Activated T-cell treated with anti-CD3 and anti-CD28 coated beads, Interleukin-2, amount 50 U/mL, for 4 hours (primary cell): ENCODE results near the gene CNKSR1. TPM values are rescaled to one million over a fixed set of nuclear protein-coding genes. Genes with fewer than 3 reads are reported as not detected.
A peak's percentile ranks its signal among the peaks of the same experiment; 100 is the strongest.

ENCODE experiments used
- ATAC-seq, 2 donors: fragments of 200-7000 bp; cut with Tn5 transposase; one replicate each; pipeline ENCODE4 v1.10.0; 2021
- DNase-seq: peaks from one replicate; pipeline ENCODE4 v3.0.0-alpha.2; 2020
- H3K27me3 Mint-ChIP-seq: one replicate; pipeline ENCODE4 v1.8.0; 2021; ENCODE audit warnings: low read depth, mixed read lengths
- H3K36me3 Mint-ChIP-seq: one replicate; pipeline ENCODE4 v1.8.0; 2022; ENCODE audit warnings: mixed read lengths; ENCODE audit not compliant: insufficient read depth
- H3K4me1 Mint-ChIP-seq: one replicate; pipeline ENCODE4 v1.8.0; 2021; ENCODE audit warnings: low read depth, mixed read lengths
- H3K4me3 Mint-ChIP-seq: one replicate; pipeline ENCODE4 v1.8.0; 2021; ENCODE audit warnings: mild to moderate bottlenecking, moderate library complexity, mixed read lengths
- H3K9me3 Mint-ChIP-seq: one replicate; pipeline ENCODE4 v1.8.0; 2021; ENCODE audit warnings: mixed read lengths
- total RNA-seq, 3 donors: library from RNA; stranded (reverse); gene quantifications; one replicate each; pipeline ENCODE4 v1.2.1, GENCODE V29; 2021

The CNKSR1 gene
- total RNA-seq, 3 donors from 2014 or later: 4.3 to 6.1 (median 5.1) TPM

- DNase-seq (no peak), ATAC-seq (no peak)
- H3K36me3 Mint-ChIP-seq: no peaks in the 10 kb centered on the region
- H3K4me1 Mint-ChIP-seq: peaks cover 12% of the 10 kb centered on the region
- no peak overlapping the region for H3K4me3 Mint-ChIP-seq
- H3K27me3 Mint-ChIP-seq: no peaks in the 10 kb centered on the region
- no peaks in the 10 kb centered on the region for H3K9me3 Mint-ChIP-seq
Observed at GRCh38 chr1:26188477-26188876, 11.2 kb downstream of the CNKSR1 start.

- no peaks in the 10 kb centered on the region for H3K27me3 Mint-ChIP-seq
- no peak for ATAC-seq
- H3K4me1 Mint-ChIP-seq: peaks cover 16% of the 10 kb centered on the region
- H3K4me3 Mint-ChIP-seq: no peak overlapping the region
- no peak for DNase-seq
- no peaks in the 10 kb centered on the region for H3K36me3 Mint-ChIP-seq
- H3K9me3 Mint-ChIP-seq: no peaks in the 10 kb centered on the region
Observed at GRCh38 chr1:26189331-26189730, 12.0 kb downstream of the CNKSR1 start.

- DNase-seq (no peak), ATAC-seq (no peak)
- H3K27me3 Mint-ChIP-seq: no peaks in the 10 kb centered on the region
- no peaks in the 10 kb centered on the region for H3K36me3 Mint-ChIP-seq
- no peaks in the 10 kb centered on the region for H3K9me3 Mint-ChIP-seq
- H3K4me3 Mint-ChIP-seq: no peak overlapping the region
- H3K4me1 Mint-ChIP-seq: peaks cover 16% of the 10 kb centered on the region
Observed at GRCh38 chr1:26189751-26190275, 12.5 kb downstream of the CNKSR1 start.

GRCh38 chr1:26190373-26190987 lies 13.2 kb downstream of the CNKSR1 start, which contains the start of gene CATSPER4:
Gene CATSPER4, plus strand, starts transcription at chr1:26190602. Its CDS starts 26 bp downstream, at chr1:26190628.
- Mint-ChIP-seq H3K36me3 (no peaks in the 10 kb centered on the region), H3K4me1 (peaks cover 16% of the 10 kb centered on the region), H3K4me3 (no peak within 1 kb of the TSS), H3K27me3 (no peaks in the 10 kb centered on the region), H3K9me3 (no peaks in the 10 kb centered on the region)
- ATAC-seq (no peak), DNase-seq (no peak)

- ATAC-seq (peak in 1 of 2 donors; percentile 32), DNase-seq (no peak)
- no peak overlapping the region for H3K4me3 Mint-ChIP-seq
- no peaks in the 10 kb centered on the region for H3K9me3 Mint-ChIP-seq
- no peaks in the 10 kb centered on the region for H3K36me3 Mint-ChIP-seq
- no peaks in the 10 kb centered on the region for H3K27me3 Mint-ChIP-seq
- H3K4me1 Mint-ChIP-seq: peaks cover 16% of the 10 kb centered on the region
Observed at GRCh38 chr1:26191739-26192138, 14.4 kb downstream of the CNKSR1 start.

- Mint-ChIP-seq H3K9me3 (no peaks in the 10 kb centered on the region), H3K4me1 (peaks cover 25% of the 10 kb centered on the region), H3K27me3 (no peaks in the 10 kb centered on the region), H3K36me3 (no peaks in the 10 kb centered on the region), H3K4me3 (no peak overlapping the region)
- DNase-seq (no peak), ATAC-seq (no peak)
Observed at GRCh38 chr1:26195805-26196204, 18.5 kb downstream of the CNKSR1 start.

GRCh38 chr1:26197301-26197700 lies 20.0 kb downstream of the CNKSR1 start:
- Mint-ChIP-seq H3K4me1 (peaks cover 28% of the 10 kb centered on the region), H3K36me3 (no peaks in the 10 kb centered on the region), H3K27me3 (peaks cover 2% of the 10 kb centered on the region), H3K4me3 (no peak overlapping the region), H3K9me3 (no peaks in the 10 kb centered on the region)
- ATAC-seq: no peak
- no peak for DNase-seq

- Mint-ChIP-seq H3K36me3 (no peaks in the 10 kb centered on the region), H3K9me3 (no peaks in the 10 kb centered on the region), H3K4me3 (no peak overlapping the region), H3K4me1 (peaks cover 33% of the 10 kb centered on the region), H3K27me3 (peaks cover 2% of the 10 kb centered on the region)
- no peak for ATAC-seq
- no peak for DNase-seq
Observed at GRCh38 chr1:26197813-26198212, 20.5 kb downstream of the CNKSR1 start.

- Mint-ChIP-seq H3K4me1 (peaks cover 37% of the 10 kb centered on the region), H3K36me3 (no peaks in the 10 kb centered on the region), H3K9me3 (no peaks in the 10 kb centered on the region), H3K27me3 (peaks cover 2% of the 10 kb centered on the region), H3K4me3 (no peak overlapping the region)
- no peak for DNase-seq
- no peak for ATAC-seq
Observed at GRCh38 chr1:26200413-26200812, 23.1 kb downstream of the CNKSR1 start.

GRCh38 chr1:26203642-26204318 lies 26.5 kb downstream of the CNKSR1 start:
- no peak for DNase-seq

GRCh38 chr1:26210147-26210870 lies 33.0 kb downstream of the CNKSR1 start:
- H3K36me3 Mint-ChIP-seq: no peaks in the 10 kb centered on the region
- DNase-seq (no peak), ATAC-seq (no peak)
- H3K4me1 Mint-ChIP-seq: no peaks in the 10 kb centered on the region
- H3K9me3 Mint-ChIP-seq: no peaks in the 10 kb centered on the region
- H3K27me3 Mint-ChIP-seq: no peaks in the 10 kb centered on the region
- H3K4me3 Mint-ChIP-seq: no peak overlapping the region

More at GRCh38 chr1:26203642-26204318, 26.5 kb downstream of the CNKSR1 start:
- no peaks in the 10 kb centered on the region for H3K36me3 Mint-ChIP-seq
- H3K4me1 Mint-ChIP-seq: peaks cover 37% of the 10 kb centered on the region
- H3K4me3 Mint-ChIP-seq: no peak overlapping the region
- ATAC-seq: no peak
- H3K9me3 Mint-ChIP-seq: no peaks in the 10 kb centered on the region
- H3K27me3 Mint-ChIP-seq: peaks cover 2% of the 10 kb centered on the region

GRCh38 chr1:26212726-26213125 lies 35.4 kb downstream of the CNKSR1 start:
- H3K27me3 Mint-ChIP-seq: no peaks in the 10 kb centered on the region

GRCh38 chr1:26213335-26213905 lies 36.1 kb downstream of the CNKSR1 start:
- H3K27me3 Mint-ChIP-seq: no peaks in the 10 kb centered on the region
- H3K9me3 Mint-ChIP-seq: no peaks in the 10 kb centered on the region
- ATAC-seq (no peak), DNase-seq (no peak)
- no peak overlapping the region for H3K4me3 Mint-ChIP-seq
- H3K36me3 Mint-ChIP-seq: no peaks in the 10 kb centered on the region
- no peaks in the 10 kb centered on the region for H3K4me1 Mint-ChIP-seq

More at GRCh38 chr1:26212726-26213125, 35.4 kb downstream of the CNKSR1 start:
- no peaks in the 10 kb centered on the region for H3K4me1 Mint-ChIP-seq
- DNase-seq (no peak), ATAC-seq (no peak)
- no peak overlapping the region for H3K4me3 Mint-ChIP-seq
- no peaks in the 10 kb centered on the region for H3K9me3 Mint-ChIP-seq
- H3K36me3 Mint-ChIP-seq: no peaks in the 10 kb centered on the region

- Mint-ChIP-seq H3K27me3 (no peaks in the 10 kb centered on the region), H3K4me3 (no peak overlapping the region), H3K9me3 (no peaks in the 10 kb centered on the region), H3K36me3 (no peaks in the 10 kb centered on the region), H3K4me1 (no peaks in the 10 kb centered on the region)
- DNase-seq (no peak), ATAC-seq (no peak)
Observed at GRCh38 chr1:26215246-26215645, 38.0 kb downstream of the CNKSR1 start.
